HepG2 (cell line): ENCODE measurements around the gene QRICH2. TPM values are rescaled to one million over a fixed set of nuclear protein-coding genes. Genes with fewer than 3 reads are reported as not detected.

Experiments
- ATAC-seq: fragments of 200-7000 bp; cut with Tn5 transposase; 3 replicates; pipeline ENCODE4 v1.9.1; 2020; ENCODE audit warnings: mild to moderate bottlenecking, moderate library complexity
- BruUV-seq: library from RNA; stranded (reverse); fragments of 400-500 nt; replicated peaks from 2 replicates; lab custom pipeline; 2021; lab: Mats Ljungman, UMichigan
- CTCF ChIA-PET: fragments of 300-600 bp; formaldehyde crosslinking; extraction: SDS; loops from one replicate; lab custom pipeline; 2021; ENCODE audit warnings: low total read pairs, inconsistent platforms, low intra/inter-chr PET ratio; lab: Yijun Ruan, JAX
- POLR2A ChIA-PET: fragments of 350-600 bp; sonication (Branson Sonifier 250); formaldehyde crosslinking; loops from one replicate; lab custom pipeline; 2020; ENCODE audit warnings: antibody characterized with exemption, inconsistent platforms; lab: Yijun Ruan, JAX
- DNase-seq: peaks from one replicate; pipeline ENCODE4 v3.0.0-alpha.2; 2015; ENCODE audit warnings: low spot score
- FAIRE-seq: peaks from 3 replicates; lab custom pipeline; 2011; peaks lifted over from hg19 to GRCh38; lab: Jason Lieb, UNC
- H2AFZ ChIP-seq: one replicate; pipeline ENCODE4 v1.6.1; 2011; ENCODE audit warnings: low read length, inconsistent platforms
- H3K27ac ChIP-seq: fragments of 300-600 bp; 3 replicates; pipeline ENCODE4 v1.8.0; 2011; ENCODE audit warnings: mixed run types, mild to moderate bottlenecking, mixed read lengths, low read length, inconsistent platforms; ENCODE audit not compliant: insufficient read depth; ENCODE audit errors: extremely low read length
- H3K27me3 ChIP-seq, 2 experiments: fragments of 200-600 bp in 1 of 2; 2 replicates in 1 of 2; 3 replicates in 1 of 2; pipeline versions ENCODE4 v1.6.0 to v1.8.0; 2011; ENCODE audit warnings: low read length in 2 of 2, mild to moderate bottlenecking in 2 of 2, moderate library complexity in 2 of 2, inconsistent platforms in 1 of 2; ENCODE audit not compliant: insufficient read depth in 2 of 2, control insufficient read depth in 1 of 2
- H3K36me3 ChIP-seq, 2 experiments: fragments of 200-600 bp in 1 of 2; replicated peaks in 1 of 2; 2 replicates in 1 of 2; 3 replicates in 1 of 2; pipeline versions ENCODE4 v1.5.1 to v1.8.0; 2011; ENCODE audit warnings: low read length in 2 of 2, inconsistent platforms in 1 of 2; ENCODE audit not compliant: insufficient read depth in 2 of 2, control insufficient read depth in 1 of 2
- H3K4me1 ChIP-seq: 2 replicates; pipeline ENCODE4 v1.5.1; 2012; ENCODE audit warnings: low read length, inconsistent platforms; ENCODE audit not compliant: insufficient read depth
- H3K4me2 ChIP-seq: 2 replicates; pipeline ENCODE4 v1.6.0; 2011; ENCODE audit warnings: low read depth, low read length, inconsistent platforms
- H3K4me3 ChIP-seq, 3 experiments: fragments of 200-600 bp in 1 of 3; sonication (generic), shearing (Covaris generic) in 1 of 3; replicated peaks in 1 of 3; 2 replicates each; pipeline ENCODE4 v1.5.1; 2011 to 2016; ENCODE audit warnings: low read length in 3 of 3, inconsistent platforms in 2 of 3, low read depth in 2 of 3, mild to moderate bottlenecking in 2 of 3, control low read depth in 1 of 3, mixed read lengths in 1 of 3; ENCODE audit not compliant: insufficient read depth in 1 of 3
- H3K79me2 ChIP-seq: one replicate; pipeline ENCODE4 v1.6.1; 2011; ENCODE audit warnings: low read length, inconsistent platforms; ENCODE audit not compliant: insufficient read depth
- H3K9ac ChIP-seq: 2 replicates; pipeline ENCODE4 v1.6.0; 2011; ENCODE audit warnings: mild to moderate bottlenecking, low read depth, low read length, inconsistent platforms; ENCODE audit not compliant: insufficient read depth
- H3K9me3 ChIP-seq: 2 replicates; pipeline ENCODE4 v1.5.1; 2012; ENCODE audit warnings: mild to moderate bottlenecking, low read length
- H4K20me1 ChIP-seq: 2 replicates; pipeline ENCODE4 v1.6.0; 2011; ENCODE audit warnings: inconsistent platforms, mild to moderate bottlenecking, low read length, moderate library complexity; ENCODE audit not compliant: insufficient read depth
- ARID3A ChIP-seq: IDR thresholded peaks from 2 replicates; pipeline ENCODE4 v1.6.1; 2012; ENCODE audit warnings: low read depth, low read length, improper control_type of control experiment
- CC2D1A ChIP-seq: sonication (generic); formaldehyde crosslinking; IDR thresholded peaks from 2 replicates; pipeline ENCODE4 v1.8.1; 2023; ENCODE audit warnings: mild to moderate bottlenecking, missing genetic modification reagents
- CEBPB ChIP-seq: IDR thresholded peaks from 2 replicates; pipeline ENCODE4 v1.6.1; 2011; ENCODE audit warnings: low read depth, low read length, improper control_type of control experiment, borderline replicate concordance
- CENPT ChIP-seq: sonication (generic); formaldehyde crosslinking; IDR thresholded peaks from 2 replicates; pipeline ENCODE4 v1.8.0; 2022; ENCODE audit warnings: low read depth, mild to moderate bottlenecking, moderate library complexity, missing genetic modification reagents
- DZIP1 ChIP-seq: sonication (generic); formaldehyde crosslinking; IDR thresholded peaks from 2 replicates; pipeline ENCODE4 v1.5.0; 2020; ENCODE audit warnings: mild to moderate bottlenecking, missing genetic modification reagents
- ETV5 ChIP-seq: IDR thresholded peaks from 2 replicates; pipeline ENCODE4 v1.6.1; 2018; ENCODE audit warnings: missing biosample characterization, missing genetic modification reagents, inconsistent platforms, borderline replicate concordance
- FOXC1 ChIP-seq: sonication (generic); formaldehyde crosslinking; IDR thresholded peaks from 2 replicates; pipeline ENCODE4 v1.8.0; 2022; ENCODE audit warnings: mild to moderate bottlenecking, missing genetic modification reagents, borderline replicate concordance
- HES4 ChIP-seq: sonication (generic); formaldehyde crosslinking; IDR thresholded peaks from 2 replicates; pipeline ENCODE4 v1.9.0; 2021; ENCODE audit warnings: mild to moderate bottlenecking, missing genetic modification reagents, borderline replicate concordance
- HNRNPK ChIP-seq: fragments of 200-400 bp; formaldehyde crosslinking; IDR thresholded peaks from 2 replicates; pipeline ENCODE4 v1.6.1; 2018; ENCODE audit warnings: low read length, low read depth, moderate library complexity, mild to moderate bottlenecking; ENCODE audit not compliant: poor library complexity, severe bottlenecking
- JARID2 ChIP-seq: sonication (generic); formaldehyde crosslinking; IDR thresholded peaks from 2 replicates; pipeline ENCODE4 v1.8.1; 2023; ENCODE audit warnings: missing genetic modification reagents, inconsistent platforms; ENCODE audit not compliant: insufficient replicate concordance
- MLLT10 ChIP-seq: sonication (generic); formaldehyde crosslinking; IDR thresholded peaks from 2 replicates; pipeline ENCODE4 v1.4.0; 2020; ENCODE audit warnings: missing genetic modification reagents
- REL ChIP-seq: sonication (generic); formaldehyde crosslinking; conservative IDR thresholded peaks from 2 replicates; pipeline ENCODE4 v1.8.0; 2022; ENCODE audit warnings: mild to moderate bottlenecking, missing genetic modification reagents, moderate library complexity
- TCF7L2 ChIP-seq: IDR thresholded peaks from 2 replicates; pipeline ENCODE4 v1.6.1; 2011; ENCODE audit warnings: mild to moderate bottlenecking, low read depth, low read length, moderate library complexity
- THRA ChIP-seq: sonication (generic); formaldehyde crosslinking; IDR thresholded peaks from 2 replicates; pipeline ENCODE4 v1.4.0; 2020; ENCODE audit warnings: missing genetic modification reagents, borderline replicate concordance
- THYN1 ChIP-seq: sonication (generic); formaldehyde crosslinking; IDR thresholded peaks from 2 replicates; pipeline ENCODE4 v1.8.1; 2023; ENCODE audit warnings: low read depth, mild to moderate bottlenecking, moderate library complexity, missing genetic modification reagents, borderline replicate concordance
- U2AF1 ChIP-seq: fragments of 200-400 bp; formaldehyde crosslinking; optimal IDR thresholded peaks from 2 replicates; pipeline ENCODE3; 2017; ENCODE audit warnings: mild to moderate bottlenecking, low read depth, low read length
- ZBTB43 ChIP-seq: sonication (generic); formaldehyde crosslinking; conservative IDR thresholded peaks from 2 replicates; pipeline ENCODE4 v1.4.0; 2020; ENCODE audit warnings: missing genetic modification reagents
- WGBS: methylation state at CpG from one replicate; pipeline ENCODE4 v1.1.6; 2017; ENCODE audit warnings: low lambda C conversion rate; 5-methylcytosine and 5-hydroxymethylcytosine counted together
- in situ Hi-C: cut with HindIII; loops from 2 replicates; pipeline ENCODE4 v1.10.0; 2017; ENCODE audit warnings: low pct_unique_long_range_greater_than_20kb; ENCODE audit not compliant: extremely low pct_ligation_motif_present
- intact Hi-C: fragments of 100-400 bp; cut with micrococcal nuclease; formaldehyde crosslinking; loops from one replicate; pipeline ENCODE4 v1.10.0; 2022; ENCODE audit not compliant: unreplicated experiment
- polyA plus RNA-seq, 8 experiments: library from polyadenylated mRNA; depleted of rRNA in 3 of 8; stranded (reverse) in 7 of 8; unstranded in 1 of 8; fragments of >200 nt; fragmentation: Illumina TruSeq in 4 of 8; extraction: Trizol in 4 of 8; gene quantifications; 2 replicates each; pipeline versions ENCODE4 v1.2.1 to v1.2.3, GENCODE V29; 2011 to 2016; ENCODE audit warnings: low read depth in 4 of 8, missing spikeins in 1 of 8, mixed read lengths in 1 of 8; ENCODE audit not compliant: insufficient read depth in 1 of 8
- total RNA-seq, 5 experiments: library from RNA; depleted of rRNA; stranded (reverse); fragments of >200 nt; fragmentation: Illumina TruSeq; extraction: Trizol; gene quantifications; 2 replicates each; pipeline ENCODE4 v1.2.3, GENCODE V29; 2016; ENCODE audit warnings: low read depth in 1 of 5

QRICH2 gene
- total and polyA plus RNA-seq, 2 of the 13 experiments (the other 11 are each of a cell fraction or from before 2014, with no cell fraction given): 3.7 to 5.7 TPM

- in situ Hi-C loops (no loop called here), intact Hi-C loops (no loop called here)
- CTCF ChIA-PET: interaction anchor here (0.7 kb wide), 1 partner anchor 229 kb away, joined by 3 read pairs; no protein-coding TSS in a partner anchor
- no peak overlapping the region for H3K9ac ChIP-seq
- ATAC-seq (no peak), DNase-seq (no peak), FAIRE-seq (no peak)
- no peak overlapping the region for H3K4me3 ChIP-seq
- no peaks in the 10 kb centered on the region for H3K4me1 ChIP-seq
- H4K20me1 ChIP-seq: peaks cover 3% of the 10 kb centered on the region; the same call in 1 of the 2 replicates
- H2AFZ ChIP-seq: no peak overlapping the region
- no TSS peak for BruUV-seq
- no peak overlapping the region for H3K27ac ChIP-seq
- WGBS: 99% methylated on average over 3 of the region's 3 CpGs
- H3K27me3 ChIP-seq: no peaks in the 10 kb centered on the region
- POLR2A ChIA-PET: interaction anchor here (1.3 kb wide), 1 partner anchor 9 kb away, joined by 3 read pairs; no protein-coding TSS in a partner anchor
- peaks cover 32 to 83% of the 10 kb centered on the region in 2 experiments for H3K36me3 ChIP-seq
- H3K4me2 ChIP-seq: no peak overlapping the region
- H3K79me2 ChIP-seq: no peaks in the 10 kb centered on the region
- H3K9me3 ChIP-seq: no peaks in the 10 kb centered on the region
- TF ChIP-seq DZIP1 (CRISPR knock-in tag) (no peak), CC2D1A (CRISPR knock-in tag) (no peak), CENPT (CRISPR knock-in tag) (no peak), HES4 (CRISPR knock-in tag) (no peak), THRA (CRISPR knock-in tag) (no peak), REL (CRISPR knock-in tag) (no peak), U2AF1 (no peak), FOXC1 (CRISPR knock-in tag) (no peak), ARID3A (no peak), CEBPB (no peak), JARID2 (CRISPR knock-in tag) (no peak), ETV5 (CRISPR knock-in tag) (no peak), TCF7L2 (no peak), MLLT10 (CRISPR knock-in tag) (no peak), HNRNPK (no peak), ZBTB43 (CRISPR knock-in tag) (no peak), THYN1 (CRISPR knock-in tag) (no peak)
Observed at GRCh38 chr17:76318586-76318985, 10.5 kb upstream of the QRICH2 start.
